HepG2 (cell line): ENCODE measurements around the gene PID1. TPM values are rescaled to one million over a fixed set of nuclear protein-coding genes. Genes with fewer than 3 reads are reported as not detected.

ENCODE experiments used
- ATAC-seq: fragments of 200-7000 bp; cut with Tn5 transposase; 3 replicates; pipeline ENCODE4 v1.9.1; 2020; ENCODE audit warnings: mild to moderate bottlenecking, moderate library complexity
- BruUV-seq: library from RNA; stranded (reverse); fragments of 400-500 nt; replicated peaks from 2 replicates; lab custom pipeline; 2021; lab: Mats Ljungman, UMichigan
- CTCF ChIA-PET: fragments of 300-600 bp; formaldehyde crosslinking; extraction: SDS; loops from one replicate; lab custom pipeline; 2021; ENCODE audit warnings: low total read pairs, inconsistent platforms, low intra/inter-chr PET ratio; lab: Yijun Ruan, JAX
- POLR2A ChIA-PET: fragments of 350-600 bp; sonication (Branson Sonifier 250); formaldehyde crosslinking; loops from one replicate; lab custom pipeline; 2020; ENCODE audit warnings: antibody characterized with exemption, inconsistent platforms; lab: Yijun Ruan, JAX
- DNase-seq: peaks from one replicate; pipeline ENCODE4 v3.0.0-alpha.2; 2015; ENCODE audit warnings: low spot score
- FAIRE-seq: peaks from 3 replicates; lab custom pipeline; 2011; peaks lifted over from hg19 to GRCh38; lab: Jason Lieb, UNC
- H2AFZ ChIP-seq: one replicate; pipeline ENCODE4 v1.6.1; 2011; ENCODE audit warnings: low read length, inconsistent platforms
- H3K27ac ChIP-seq: fragments of 300-600 bp; 3 replicates; pipeline ENCODE4 v1.8.0; 2011; ENCODE audit warnings: mixed run types, mild to moderate bottlenecking, mixed read lengths, low read length, inconsistent platforms; ENCODE audit not compliant: insufficient read depth; ENCODE audit errors: extremely low read length
- H3K27me3 ChIP-seq, 2 experiments: fragments of 200-600 bp in 1 of 2; 2 replicates in 1 of 2; 3 replicates in 1 of 2; pipeline versions ENCODE4 v1.6.0 to v1.8.0; 2011; ENCODE audit warnings: low read length in 2 of 2, mild to moderate bottlenecking in 2 of 2, moderate library complexity in 2 of 2, inconsistent platforms in 1 of 2; ENCODE audit not compliant: insufficient read depth in 2 of 2, control insufficient read depth in 1 of 2
- H3K36me3 ChIP-seq, 2 experiments: fragments of 200-600 bp in 1 of 2; replicated peaks in 1 of 2; 2 replicates in 1 of 2; 3 replicates in 1 of 2; pipeline versions ENCODE4 v1.5.1 to v1.8.0; 2011; ENCODE audit warnings: low read length in 2 of 2, inconsistent platforms in 1 of 2; ENCODE audit not compliant: insufficient read depth in 2 of 2, control insufficient read depth in 1 of 2
- H3K4me1 ChIP-seq: 2 replicates; pipeline ENCODE4 v1.5.1; 2012; ENCODE audit warnings: low read length, inconsistent platforms; ENCODE audit not compliant: insufficient read depth
- H3K4me2 ChIP-seq: 2 replicates; pipeline ENCODE4 v1.6.0; 2011; ENCODE audit warnings: low read depth, low read length, inconsistent platforms
- H3K4me3 ChIP-seq, 3 experiments: fragments of 200-600 bp in 1 of 3; sonication (generic), shearing (Covaris generic) in 1 of 3; replicated peaks in 1 of 3; 2 replicates each; pipeline ENCODE4 v1.5.1; 2011 to 2016; ENCODE audit warnings: low read length in 3 of 3, inconsistent platforms in 2 of 3, low read depth in 2 of 3, mild to moderate bottlenecking in 2 of 3, control low read depth in 1 of 3, mixed read lengths in 1 of 3; ENCODE audit not compliant: insufficient read depth in 1 of 3
- H3K79me2 ChIP-seq: one replicate; pipeline ENCODE4 v1.6.1; 2011; ENCODE audit warnings: low read length, inconsistent platforms; ENCODE audit not compliant: insufficient read depth
- H3K9ac ChIP-seq: 2 replicates; pipeline ENCODE4 v1.6.0; 2011; ENCODE audit warnings: mild to moderate bottlenecking, low read depth, low read length, inconsistent platforms; ENCODE audit not compliant: insufficient read depth
- H3K9me3 ChIP-seq: 2 replicates; pipeline ENCODE4 v1.5.1; 2012; ENCODE audit warnings: mild to moderate bottlenecking, low read length
- H4K20me1 ChIP-seq: 2 replicates; pipeline ENCODE4 v1.6.0; 2011; ENCODE audit warnings: inconsistent platforms, mild to moderate bottlenecking, low read length, moderate library complexity; ENCODE audit not compliant: insufficient read depth
- ELF4 ChIP-seq: sonication (generic); formaldehyde crosslinking; IDR thresholded peaks from 2 replicates; pipeline ENCODE4 v1.5.0; 2020; ENCODE audit warnings: missing genetic modification reagents, mild to moderate bottlenecking, moderate library complexity, borderline replicate concordance
- EZH2 ChIP-seq: conservative IDR thresholded peaks from 2 replicates; pipeline ENCODE4 v1.6.1; 2012; ENCODE audit warnings: mild to moderate bottlenecking, low read depth, low read length, moderate library complexity
- GRHL1 ChIP-seq: sonication (generic); formaldehyde crosslinking; conservative IDR thresholded peaks from 2 replicates; pipeline ENCODE4 v1.8.0; 2022; ENCODE audit warnings: missing genetic modification reagents
- HDAC1 ChIP-seq: sonication (generic); formaldehyde crosslinking; IDR thresholded peaks from 2 replicates; pipeline ENCODE4 v1.5.1; 2020; ENCODE audit warnings: mild to moderate bottlenecking, missing genetic modification reagents
- KDM1A ChIP-seq: IDR thresholded peaks from 2 replicates; pipeline ENCODE4 v1.6.1; 2016; ENCODE audit warnings: missing compliant biosample characterization
- MAF1 ChIP-seq: sonication (generic); formaldehyde crosslinking; IDR thresholded peaks from 2 replicates; pipeline ENCODE4 v1.5.0; 2020; ENCODE audit warnings: missing genetic modification reagents, borderline replicate concordance
- MBNL3 ChIP-seq: fragments of 250-450 bp; sonication (Bioruptor Pico); conservative IDR thresholded peaks from 2 replicates; pipeline ENCODE4 v1.8.0; 2022; ENCODE audit warnings: mild to moderate bottlenecking, inconsistent platforms
- MTF2 ChIP-seq: sonication (generic); formaldehyde crosslinking; IDR thresholded peaks from 2 replicates; pipeline ENCODE4 v1.5.0; 2020; ENCODE audit warnings: missing genetic modification reagents, borderline replicate concordance
- NR1H2 ChIP-seq: sonication (generic); formaldehyde crosslinking; IDR thresholded peaks from 2 replicates; pipeline ENCODE4 v1.8.1; 2022; ENCODE audit warnings: low read depth, missing genetic modification reagents, borderline replicate concordance
- REPIN1 ChIP-seq: sonication (generic); formaldehyde crosslinking; IDR thresholded peaks from 2 replicates; pipeline ENCODE4 v1.8.0; 2022; ENCODE audit warnings: missing genetic modification reagents, low read depth, mild to moderate bottlenecking, borderline replicate concordance
- RXRA ChIP-seq: sonication (generic); formaldehyde crosslinking; IDR thresholded peaks from 2 replicates; pipeline ENCODE4 v1.5.1; 2020; ENCODE audit warnings: missing genetic modification reagents
- SIN3B ChIP-seq: fragments of 150-350 bp; IDR thresholded peaks from 2 replicates; pipeline ENCODE4 v1.6.1; 2014; ENCODE audit warnings: low read length
- SMYD3 ChIP-seq: sonication (generic); formaldehyde crosslinking; IDR thresholded peaks from 2 replicates; pipeline ENCODE4 v1.8.1; 2023; ENCODE audit warnings: mild to moderate bottlenecking, missing genetic modification reagents
- TCF7L2 ChIP-seq: IDR thresholded peaks from 2 replicates; pipeline ENCODE4 v1.6.1; 2011; ENCODE audit warnings: mild to moderate bottlenecking, low read depth, low read length, moderate library complexity
- ZBTB34 ChIP-seq: sonication (generic); formaldehyde crosslinking; IDR thresholded peaks from 2 replicates; pipeline ENCODE4 v1.8.0; 2022; ENCODE audit warnings: mild to moderate bottlenecking, missing genetic modification reagents
- ZEB1 ChIP-seq: IDR thresholded peaks from 2 replicates; pipeline ENCODE4 v1.6.1; 2012; ENCODE audit warnings: mild to moderate bottlenecking, low read depth, inconsistent platforms; ENCODE audit not compliant: insufficient replicate concordance
- ZFYVE20 ChIP-seq: sonication (generic); formaldehyde crosslinking; IDR thresholded peaks from 2 replicates; pipeline ENCODE4 v1.8.0; 2023; ENCODE audit warnings: low read depth, mild to moderate bottlenecking, moderate library complexity, missing genetic modification reagents, borderline replicate concordance
- ZNF20 ChIP-seq: sonication (generic); formaldehyde crosslinking; IDR thresholded peaks from 2 replicates; pipeline ENCODE4 v1.4.0; 2020; ENCODE audit warnings: mild to moderate bottlenecking, moderate library complexity, missing genetic modification reagents
- ZNF235 ChIP-seq: sonication (generic); formaldehyde crosslinking; IDR thresholded peaks from 2 replicates; pipeline ENCODE4 v1.8.1; 2023; ENCODE audit warnings: mild to moderate bottlenecking, missing genetic modification reagents, borderline replicate concordance
- ZNF598 ChIP-seq: sonication (generic); formaldehyde crosslinking; IDR thresholded peaks from 2 replicates; pipeline ENCODE4 v1.5.1; 2020; ENCODE audit warnings: mild to moderate bottlenecking, missing genetic modification reagents, borderline replicate concordance
- WGBS: methylation state at CpG from one replicate; pipeline ENCODE4 v1.1.6; 2017; ENCODE audit warnings: low lambda C conversion rate; 5-methylcytosine and 5-hydroxymethylcytosine counted together
- in situ Hi-C: cut with HindIII; loops from 2 replicates; pipeline ENCODE4 v1.10.0; 2017; ENCODE audit warnings: low pct_unique_long_range_greater_than_20kb; ENCODE audit not compliant: extremely low pct_ligation_motif_present
- intact Hi-C: fragments of 100-400 bp; cut with micrococcal nuclease; formaldehyde crosslinking; loops from one replicate; pipeline ENCODE4 v1.10.0; 2022; ENCODE audit not compliant: unreplicated experiment
- polyA plus RNA-seq, 8 experiments: library from polyadenylated mRNA; depleted of rRNA in 3 of 8; stranded (reverse) in 7 of 8; unstranded in 1 of 8; fragments of >200 nt; fragmentation: Illumina TruSeq in 4 of 8; extraction: Trizol in 4 of 8; gene quantifications; 2 replicates each; pipeline versions ENCODE4 v1.2.1 to v1.2.3, GENCODE V29; 2011 to 2016; ENCODE audit warnings: low read depth in 4 of 8, missing spikeins in 1 of 8, mixed read lengths in 1 of 8; ENCODE audit not compliant: insufficient read depth in 1 of 8
- total RNA-seq, 5 experiments: library from RNA; depleted of rRNA; stranded (reverse); fragments of >200 nt; fragmentation: Illumina TruSeq; extraction: Trizol; gene quantifications; 2 replicates each; pipeline ENCODE4 v1.2.3, GENCODE V29; 2016; ENCODE audit warnings: low read depth in 1 of 5

The PID1 gene
- total and polyA plus RNA-seq, 2 of the 13 experiments (the other 11 are each of a cell fraction or from before 2014, with no cell fraction given) = 0.15 to 0.18 TPM

- DNase-seq = no peak
- no peak overlapping the region for H3K27ac ChIP-seq
- no peaks in the 10 kb centered on the region for H3K36me3 ChIP-seq
- ChIA-PET POLR2A (no interaction called here), CTCF (no interaction called here)
- H3K27me3 ChIP-seq = no peaks in the 10 kb centered on the region
- ATAC-seq = no peak
- no peak overlapping the region for H3K4me2 ChIP-seq
- no peaks in the 10 kb centered on the region for H3K4me1 ChIP-seq
- no peak overlapping the region for H3K4me3 ChIP-seq
- in situ Hi-C loops (no loop called here), intact Hi-C loops (no loop called here)
- TF ChIP-seq ZBTB34 (no peak), TCF7L2 (no peak), ZEB1 (no peak), NR1H2 (CRISPR knock-in tag) (no peak), MAF1 (CRISPR knock-in tag) (no peak), ZFYVE20 (no peak), SMYD3 (CRISPR knock-in tag) (no peak), RXRA (no peak), ZNF235 (CRISPR knock-in tag) (no peak), MTF2 (CRISPR knock-in tag) (no peak), SIN3B (no peak), HDAC1 (CRISPR knock-in tag) (no peak), KDM1A (CRISPR knock-in tag) (no peak), ELF4 (CRISPR knock-in tag) (no peak), MBNL3 (CRISPR knock-in tag) (no peak), GRHL1 (CRISPR knock-in tag) (no peak), REPIN1 (no peak), ZNF598 (no peak), ZNF20 (CRISPR knock-in tag) (no peak), EZH2 (no peak)
- no peaks in the 10 kb centered on the region for H3K79me2 ChIP-seq
- BruUV-seq = no TSS peak
- no peak overlapping the region for H3K9ac ChIP-seq
- WGBS = 59% methylated on average over 4 of the region's 4 CpGs
- peaks cover 96% of the 10 kb centered on the region for H3K9me3 ChIP-seq
- no peaks in the 10 kb centered on the region for H4K20me1 ChIP-seq
- no peak for FAIRE-seq
- H2AFZ ChIP-seq = no peak overlapping the region
Observed at GRCh38 chr2:229057976-229058553, 213.0 kb downstream of the PID1 start.
